GM21619 (cell line): ENCODE data around the gene CLIP4.
"Not testable (repeated sequence)": the region's sequence is repeated elsewhere in the genome, so short reads cannot be mapped to it uniquely, and the experiment has no call there.

Source experiments
- ATAC-seq: cut with Tn5 transposase; IDR thresholded peaks from one replicate; pipeline ENCODE4 v1.9.1; 2021; ENCODE audit not compliant: unreplicated experiment

Gene CLIP4, protein sequence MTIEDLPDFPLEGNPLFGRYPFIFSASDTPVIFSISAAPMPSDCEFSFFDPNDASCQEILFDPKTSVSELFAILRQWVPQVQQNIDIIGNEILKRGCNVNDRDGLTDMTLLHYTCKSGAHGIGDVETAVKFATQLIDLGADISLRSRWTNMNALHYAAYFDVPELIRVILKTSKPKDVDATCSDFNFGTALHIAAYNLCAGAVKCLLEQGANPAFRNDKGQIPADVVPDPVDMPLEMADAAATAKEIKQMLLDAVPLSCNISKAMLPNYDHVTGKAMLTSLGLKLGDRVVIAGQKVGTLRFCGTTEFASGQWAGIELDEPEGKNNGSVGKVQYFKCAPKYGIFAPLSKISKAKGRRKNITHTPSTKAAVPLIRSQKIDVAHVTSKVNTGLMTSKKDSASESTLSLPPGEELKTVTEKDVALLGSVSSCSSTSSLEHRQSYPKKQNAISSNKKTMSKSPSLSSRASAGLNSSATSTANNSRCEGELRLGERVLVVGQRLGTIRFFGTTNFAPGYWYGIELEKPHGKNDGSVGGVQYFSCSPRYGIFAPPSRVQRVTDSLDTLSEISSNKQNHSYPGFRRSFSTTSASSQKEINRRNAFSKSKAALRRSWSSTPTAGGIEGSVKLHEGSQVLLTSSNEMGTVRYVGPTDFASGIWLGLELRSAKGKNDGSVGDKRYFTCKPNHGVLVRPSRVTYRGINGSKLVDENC

DNA sequence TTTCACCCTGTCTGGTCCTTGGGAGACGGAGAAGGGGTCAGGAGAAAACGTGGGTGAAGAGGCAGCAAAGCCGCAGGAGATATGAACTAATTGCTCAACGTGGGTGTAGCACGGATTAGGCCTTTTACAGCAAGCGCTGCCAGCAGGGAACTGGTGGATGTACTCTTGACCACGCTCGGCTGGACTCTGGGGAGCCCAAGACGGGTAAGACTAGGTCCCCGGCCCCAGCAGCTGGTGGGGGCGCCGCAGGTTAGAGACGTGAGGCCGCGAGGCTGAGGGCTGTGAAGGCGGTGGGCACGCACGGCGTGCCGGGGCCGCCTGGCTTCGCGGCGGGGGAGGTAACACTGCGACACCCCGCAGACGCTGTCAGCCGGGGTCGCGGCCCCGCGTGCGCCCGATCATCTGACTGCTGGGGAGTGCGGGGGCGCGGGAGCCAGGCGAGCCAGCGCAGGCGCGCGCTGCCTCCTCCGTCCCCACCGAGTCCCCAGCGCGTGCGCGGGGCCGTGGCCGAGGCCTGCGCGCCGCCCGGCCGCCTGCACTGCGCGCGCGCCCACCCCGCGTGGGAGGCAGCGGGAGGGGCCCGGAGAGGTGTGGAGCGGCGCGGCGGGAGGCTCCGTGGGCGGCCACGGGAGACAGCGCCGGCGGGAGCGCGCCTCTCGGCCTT is at the start of gene CLIP4:
TSS of gene CLIP4 (plus strand) at position 470 of the 664 bp plus-strand sequence. CDS start 5,974 bp downstream, outside the sequence.
- ATAC-seq: peak; percentile 28

DNA sequence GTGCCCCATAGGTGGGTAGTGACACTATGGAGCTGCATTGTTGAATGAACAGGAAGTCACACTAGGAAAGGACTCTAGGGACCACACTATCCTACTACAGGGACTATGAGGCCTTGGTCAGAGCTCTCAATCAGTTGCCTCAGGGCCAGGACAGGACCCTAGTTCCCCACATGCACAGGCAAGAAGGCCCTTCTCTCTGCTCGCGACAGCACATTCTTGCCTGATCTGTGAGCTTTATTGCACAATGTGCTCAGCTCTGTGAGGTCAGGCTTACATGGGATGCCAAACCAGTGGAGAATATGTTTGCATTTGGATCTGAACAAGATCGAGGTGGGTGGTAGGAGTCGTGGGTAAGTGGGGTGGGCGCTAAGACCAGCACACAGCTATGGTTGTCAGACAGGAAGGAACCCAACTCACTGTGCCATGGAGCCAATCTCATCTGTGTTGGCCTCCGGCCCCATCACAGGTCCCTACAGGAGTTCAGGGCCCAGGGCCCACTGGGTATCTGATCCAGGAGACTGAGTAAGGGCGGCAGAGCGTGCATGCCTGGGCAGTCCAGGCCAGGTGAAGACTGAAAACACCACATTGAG is 48.8 kb upstream of the CLIP4 start:
- no peak for ATAC-seq

DNA sequence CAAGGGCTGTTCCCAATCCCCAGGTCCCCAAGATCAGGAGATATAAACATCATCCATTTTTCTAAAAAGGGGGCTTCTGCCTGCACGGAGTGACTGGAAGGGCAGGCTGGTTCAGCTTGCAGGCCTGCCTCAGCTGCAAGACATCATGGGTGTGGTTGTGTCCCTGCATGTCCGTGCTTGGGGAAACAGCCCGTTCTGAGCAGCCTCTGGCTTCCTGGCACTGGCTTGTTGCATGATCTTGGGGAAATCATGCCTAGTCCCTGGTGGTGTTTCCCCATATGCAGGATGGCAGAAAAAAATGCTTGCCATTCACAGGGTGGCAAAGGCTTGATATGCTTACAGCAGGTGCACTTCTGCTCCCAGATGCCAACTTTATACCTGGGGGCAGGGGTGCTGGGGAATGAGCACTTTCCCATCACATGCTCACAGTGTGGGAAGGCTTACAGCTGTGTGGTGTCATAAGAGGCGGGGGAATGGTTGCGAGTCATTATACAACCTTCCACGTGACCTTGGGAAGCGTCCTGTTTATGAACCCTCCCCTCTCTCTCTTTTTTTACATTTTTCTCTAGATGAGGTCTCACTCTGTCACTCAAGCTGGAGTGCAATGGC is 48.1 kb upstream of the CLIP4 start:
- no peak for ATAC-seq

DNA sequence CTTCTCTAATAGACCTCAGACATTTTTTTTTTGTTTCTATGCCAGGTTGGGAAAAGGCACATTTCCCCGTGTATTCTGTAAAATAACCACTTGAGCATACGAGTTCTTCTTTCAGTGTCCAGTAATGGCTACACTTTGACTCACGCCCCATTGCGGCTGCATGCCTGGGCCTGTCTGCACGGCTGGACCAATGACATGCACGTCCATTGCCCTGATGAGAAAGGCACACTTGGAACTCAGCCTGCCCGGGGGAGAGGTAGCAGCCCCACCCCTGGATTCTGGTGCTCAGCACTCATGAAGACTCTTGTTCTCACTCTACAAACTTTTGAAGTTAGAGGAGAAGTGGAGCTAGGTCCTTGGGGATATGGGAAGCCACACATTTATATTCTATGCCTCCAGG is 46.7 kb upstream of the CLIP4 start:
- no peak for ATAC-seq

DNA sequence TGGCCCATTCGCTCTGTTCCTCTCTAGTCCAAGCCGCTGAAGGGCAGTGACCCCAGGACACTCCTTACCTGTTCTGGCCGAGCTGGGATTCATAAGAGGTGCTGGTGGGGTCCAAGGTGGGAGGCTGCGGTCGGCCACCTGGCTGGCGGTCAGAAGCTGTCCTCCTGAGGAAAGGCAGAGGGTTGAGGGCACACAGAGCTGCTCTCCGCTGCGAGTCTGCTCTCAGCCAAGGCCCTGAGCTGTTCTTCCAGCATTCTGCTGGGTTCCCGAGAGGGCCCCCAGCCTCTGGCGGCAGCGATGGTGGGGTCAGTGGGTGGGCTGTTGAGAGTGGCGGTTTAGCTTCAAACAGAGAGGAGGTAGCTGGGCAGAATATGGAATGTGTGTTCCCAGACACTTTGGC is 44.7 kb upstream of the CLIP4 start:
- ATAC-seq: no peak

DNA sequence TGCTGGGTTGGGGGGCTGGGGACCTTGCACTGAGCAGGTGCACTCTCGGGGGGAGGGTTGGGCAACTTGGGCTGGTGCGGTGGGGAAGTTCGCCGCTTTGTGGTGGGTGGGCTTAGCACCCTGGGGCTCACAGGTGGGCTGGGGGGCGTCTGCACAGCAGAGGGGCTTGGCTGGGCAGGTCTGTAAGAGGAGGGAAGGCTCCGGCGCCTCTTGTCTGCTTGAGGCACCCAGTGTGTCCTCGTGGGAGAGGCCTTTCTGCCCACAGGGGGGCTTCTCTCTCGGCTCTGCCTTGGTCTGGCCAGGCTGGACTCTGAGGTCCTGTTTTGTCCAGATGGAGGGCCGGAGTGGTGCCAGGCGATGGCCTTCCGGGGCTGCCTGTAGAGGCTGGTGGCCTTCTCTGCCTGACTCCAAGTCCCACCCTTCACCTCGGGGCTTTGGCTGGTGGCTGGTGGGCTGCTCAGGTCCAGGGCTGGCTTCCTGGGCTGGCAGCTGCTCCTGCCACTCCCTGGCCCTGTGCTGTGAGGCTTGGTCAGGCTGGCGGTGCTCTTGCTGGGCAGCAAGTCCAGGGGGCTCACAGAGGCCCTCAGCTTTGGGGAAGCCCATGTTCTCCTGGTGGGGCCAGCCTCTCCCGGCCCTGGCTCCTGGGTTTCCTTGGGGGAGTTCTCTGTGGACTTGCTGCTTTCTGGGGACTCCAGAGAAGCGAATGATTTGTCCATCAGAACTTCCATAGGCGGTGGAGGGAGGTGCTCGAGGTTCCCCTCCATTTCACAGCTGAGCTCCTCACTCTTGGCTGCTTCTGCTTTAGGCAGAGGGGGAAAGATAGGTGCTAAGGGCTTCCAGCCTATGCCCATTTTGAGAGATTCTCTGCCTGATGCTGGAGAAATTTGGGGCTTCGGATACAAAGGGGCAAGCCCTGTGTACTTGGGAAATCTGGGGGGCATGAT is 43.9 kb upstream of the CLIP4 start:
- ATAC-seq: no peak

DNA sequence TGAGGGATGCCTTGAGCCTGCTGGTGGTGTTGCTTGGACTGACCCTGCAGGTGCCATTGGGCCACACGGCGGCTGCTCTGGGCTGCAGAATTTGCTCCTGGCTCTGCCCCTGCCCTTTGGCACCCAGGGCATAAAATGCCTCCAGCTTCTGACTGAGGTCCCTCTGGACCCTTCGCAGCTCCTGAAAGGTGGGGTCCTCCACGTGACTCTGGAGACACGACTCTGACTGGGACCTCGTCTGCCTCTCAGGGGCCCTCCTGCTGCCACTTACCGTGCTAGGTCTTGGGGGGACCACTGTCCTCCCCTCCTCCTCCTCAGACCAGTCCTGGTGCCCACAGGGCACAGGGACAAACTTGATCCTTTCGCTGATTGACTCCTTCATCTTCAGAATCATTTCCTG is 43.0 kb upstream of the CLIP4 start:
- ATAC-seq: no peak

DNA sequence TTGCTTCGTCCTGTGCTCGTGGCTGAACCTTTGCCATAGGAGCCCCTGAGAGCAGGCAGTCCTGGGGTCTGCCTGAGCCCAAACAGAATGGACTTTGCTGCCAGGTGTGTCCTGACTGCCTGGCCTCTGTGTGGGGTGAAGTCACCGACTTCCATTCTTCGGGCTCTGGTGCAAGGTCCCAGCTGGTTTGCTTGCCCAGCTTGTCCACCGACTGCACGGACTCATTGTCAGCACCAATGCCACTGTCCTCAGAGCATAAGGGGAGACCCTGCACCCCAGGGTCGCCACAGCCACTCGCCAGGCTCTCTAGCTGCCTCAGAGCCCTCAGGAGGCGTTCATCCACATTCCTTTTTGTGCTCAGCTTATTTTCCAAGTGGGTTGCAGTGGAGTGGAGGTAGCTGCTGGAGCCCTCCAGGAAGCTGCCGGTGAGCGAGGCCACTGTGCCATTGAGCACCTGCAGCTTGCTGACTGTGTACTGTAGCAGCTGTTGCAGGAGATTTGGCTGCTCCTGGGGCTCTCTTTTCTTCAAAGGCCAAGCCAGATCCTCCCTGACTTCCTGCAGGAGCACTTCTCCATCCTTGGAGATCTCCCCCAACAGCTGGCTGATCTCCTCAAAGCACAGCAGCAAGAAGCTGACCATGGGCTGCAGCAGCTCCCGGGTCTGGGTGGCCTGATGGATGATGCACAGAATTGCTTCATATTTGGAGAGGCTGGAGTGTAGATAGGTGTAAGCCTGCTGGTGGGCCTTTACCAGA is 42.1 kb upstream of the CLIP4 start:
- no peak for ATAC-seq

DNA sequence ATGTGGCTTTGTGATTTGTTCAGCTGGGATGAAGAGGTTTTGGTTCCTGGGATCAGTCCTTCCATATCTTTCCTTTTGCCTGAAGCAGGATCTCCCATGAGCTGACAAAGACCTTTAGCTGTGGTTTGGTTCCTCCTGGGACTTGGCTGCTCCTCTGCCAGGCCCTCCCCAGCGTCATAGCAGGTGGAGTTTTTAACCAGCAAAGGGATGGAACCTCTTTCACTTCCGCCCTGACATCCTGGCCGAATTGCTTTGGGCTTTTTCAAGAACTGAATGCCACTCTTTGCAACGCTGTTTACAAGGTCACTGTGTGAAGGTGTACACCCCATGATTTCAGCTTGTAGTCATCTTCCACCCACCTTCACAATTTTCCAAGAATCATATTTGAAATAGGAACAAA is 41.3 kb upstream of the CLIP4 start:
- ATAC-seq: no peak

DNA sequence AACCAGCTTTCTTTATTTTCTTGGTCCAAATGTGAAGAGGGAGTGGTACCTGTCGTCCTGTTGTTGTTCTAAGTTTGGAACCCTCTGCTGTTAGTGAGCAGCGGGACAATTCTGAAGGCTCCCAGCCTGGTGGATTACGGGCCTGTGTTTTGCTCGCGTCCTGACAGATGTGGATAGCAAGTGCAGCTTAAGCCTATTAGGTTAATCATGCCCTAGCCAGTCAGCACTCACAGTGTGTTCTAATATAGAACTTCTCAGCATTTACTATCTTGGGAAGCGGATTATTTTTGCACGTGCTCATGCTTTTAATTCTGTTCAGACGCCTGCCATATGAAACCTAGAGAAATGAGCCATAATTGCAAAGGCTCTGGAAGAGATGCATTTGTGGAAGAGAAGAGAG is 40.8 kb upstream of the CLIP4 start, which contains the start of gene PCARE:
TSS of gene PCARE (minus strand) at position 113 of the 400 bp plus-strand sequence. CDS start 262 bp downstream, outside the sequence.
- ATAC-seq: no peak

DNA sequence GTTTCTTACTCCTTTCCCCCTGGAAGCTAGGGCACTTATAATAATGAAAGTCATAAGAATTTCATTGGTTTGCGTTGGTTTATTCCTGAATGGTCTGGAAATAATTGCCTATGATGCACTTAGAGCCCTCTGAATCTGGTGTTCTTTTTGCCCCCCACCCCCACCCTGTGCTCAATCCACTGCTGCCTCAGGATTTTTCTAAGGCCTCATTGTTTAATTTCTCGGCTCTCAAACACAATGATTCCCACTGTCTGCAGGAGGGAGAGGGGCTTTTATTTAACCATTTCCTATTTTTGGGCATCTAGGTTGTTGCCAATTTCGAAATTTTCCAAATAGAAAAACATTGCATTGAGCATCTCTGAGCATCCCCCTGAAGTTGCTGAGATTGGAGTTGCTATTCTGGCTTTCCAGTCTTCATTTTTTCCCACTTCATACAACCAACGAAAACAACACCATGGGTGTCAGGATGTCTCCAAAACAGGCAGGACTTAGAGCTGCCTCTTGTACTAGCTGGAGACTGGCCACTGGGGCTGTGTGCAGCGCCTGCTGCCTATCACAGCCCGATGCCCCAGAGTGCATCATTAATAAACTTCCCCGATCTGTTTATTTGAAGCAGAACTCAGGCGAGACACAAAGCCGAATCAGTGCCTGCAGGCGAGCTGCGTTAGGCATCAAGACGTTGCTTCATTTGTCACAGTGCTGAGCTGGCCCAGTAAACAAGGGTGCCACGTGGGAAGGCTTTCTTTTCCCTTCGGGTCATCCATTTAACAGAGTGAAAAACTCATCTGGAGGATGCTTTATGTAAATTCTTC is 39.1 kb upstream of the CLIP4 start:
- ATAC-seq: no peak

DNA sequence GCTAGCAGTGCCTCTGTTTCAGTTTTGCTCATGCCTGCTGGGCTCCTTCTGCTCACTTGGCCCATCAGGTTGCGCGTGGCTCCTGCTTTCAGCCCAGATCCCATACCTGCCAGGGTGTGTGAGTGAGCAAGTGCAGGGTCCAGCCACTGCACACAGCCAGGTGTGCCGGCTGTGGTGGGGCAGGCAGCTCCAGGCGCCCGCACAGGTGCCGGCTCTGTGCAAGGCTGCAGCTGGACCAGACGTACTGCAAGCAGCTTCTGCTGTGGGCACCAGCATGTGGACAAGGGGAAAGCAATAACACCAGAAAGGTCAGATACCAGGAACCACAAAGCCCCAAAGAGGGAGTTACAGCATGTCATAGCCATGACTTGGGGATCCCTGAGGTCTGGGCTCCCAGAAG is 35.3 kb upstream of the CLIP4 start:
- no peak for ATAC-seq

DNA sequence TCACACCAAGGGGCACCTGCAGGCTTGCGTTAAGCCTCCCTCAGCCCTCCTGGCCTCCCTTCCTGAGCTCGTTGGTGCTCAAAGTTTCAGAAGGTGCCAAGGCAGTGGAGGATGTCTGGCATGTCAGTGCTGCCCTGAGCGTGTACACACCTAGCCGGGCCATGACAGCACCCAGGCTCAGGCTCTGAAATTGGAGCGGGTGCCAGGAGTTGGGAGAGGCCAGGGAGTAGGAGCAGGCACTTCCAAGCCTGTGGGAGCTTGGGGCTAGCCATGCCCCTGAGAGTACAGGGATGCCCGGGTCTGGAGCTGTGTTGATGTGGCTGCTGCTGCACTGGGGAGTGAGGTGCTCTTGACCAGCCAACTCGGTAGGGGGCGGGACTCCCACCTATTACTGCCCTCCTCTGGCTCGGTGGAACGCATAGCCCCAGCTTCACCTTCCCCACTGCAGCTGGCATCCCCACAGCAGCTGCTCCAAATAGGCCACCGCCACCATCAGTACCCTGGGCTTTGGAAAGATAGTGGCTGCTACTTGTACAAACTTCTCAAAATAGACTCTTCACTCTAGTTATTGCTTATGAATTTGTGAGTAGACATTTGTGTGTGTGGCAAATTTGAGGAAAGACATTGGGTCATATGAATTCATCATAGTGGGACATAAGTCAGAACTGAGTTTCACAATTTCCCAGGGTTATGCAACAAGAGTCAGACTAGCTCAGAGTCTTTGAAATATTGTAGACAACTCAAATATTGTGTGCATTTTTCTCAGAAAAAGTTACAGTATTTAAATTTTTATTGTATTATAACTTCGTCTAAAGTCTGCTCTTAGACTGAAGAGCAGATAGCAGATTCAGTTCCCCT is 34.1 kb upstream of the CLIP4 start:
- no peak for ATAC-seq

DNA sequence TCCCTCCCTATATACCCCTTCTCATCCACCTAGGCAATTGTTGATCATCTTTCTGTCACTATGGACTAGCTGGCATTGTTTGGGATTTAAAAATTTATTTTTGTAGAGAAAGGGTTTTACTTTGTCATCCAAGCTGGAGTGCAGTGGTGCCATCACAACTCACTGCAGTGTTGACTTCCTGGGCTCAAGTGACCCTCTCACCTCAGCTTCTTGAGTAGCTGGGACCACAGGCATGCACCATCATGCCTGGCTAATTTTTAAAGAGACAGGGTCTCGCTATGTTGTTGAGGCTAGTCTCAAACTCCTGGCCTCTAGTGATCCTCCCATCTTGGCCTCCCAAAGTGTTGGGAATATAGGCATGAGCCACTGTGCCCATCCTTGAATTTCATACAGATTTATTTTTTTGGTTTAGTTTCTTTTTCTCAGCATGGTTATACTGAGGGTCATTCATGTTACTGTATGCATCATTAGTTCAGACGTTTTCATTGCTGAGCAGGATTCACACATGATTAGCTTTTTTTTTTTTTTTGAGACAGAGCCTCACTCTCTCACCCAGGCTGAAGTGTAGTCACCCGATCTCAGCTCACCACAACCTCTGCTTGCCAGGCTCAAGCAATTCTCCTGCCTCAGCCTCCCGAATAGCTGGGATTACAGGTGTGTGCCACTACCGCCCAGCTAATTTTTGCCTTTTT is 32.3 kb upstream of the CLIP4 start:
- ATAC-seq: peak; percentile 78

DNA sequence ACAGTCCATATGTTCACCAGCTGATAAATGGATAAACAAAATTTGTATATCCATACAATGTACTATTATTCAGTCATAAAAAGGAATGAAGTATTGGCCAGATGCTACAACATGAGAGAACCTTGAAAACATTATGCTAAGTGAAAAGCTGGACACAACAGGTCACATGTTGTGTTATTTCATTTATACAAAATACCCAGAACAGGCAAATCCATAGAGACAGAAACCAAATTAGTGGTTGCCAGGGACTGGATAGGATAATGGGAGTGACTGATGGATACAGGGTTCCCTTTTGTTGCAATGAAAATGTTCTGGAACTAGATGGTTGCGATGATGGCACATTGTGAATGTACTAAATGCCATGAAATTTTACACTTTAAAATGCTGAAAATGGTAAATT is 30.7 kb upstream of the CLIP4 start:
- ATAC-seq: no peak

DNA sequence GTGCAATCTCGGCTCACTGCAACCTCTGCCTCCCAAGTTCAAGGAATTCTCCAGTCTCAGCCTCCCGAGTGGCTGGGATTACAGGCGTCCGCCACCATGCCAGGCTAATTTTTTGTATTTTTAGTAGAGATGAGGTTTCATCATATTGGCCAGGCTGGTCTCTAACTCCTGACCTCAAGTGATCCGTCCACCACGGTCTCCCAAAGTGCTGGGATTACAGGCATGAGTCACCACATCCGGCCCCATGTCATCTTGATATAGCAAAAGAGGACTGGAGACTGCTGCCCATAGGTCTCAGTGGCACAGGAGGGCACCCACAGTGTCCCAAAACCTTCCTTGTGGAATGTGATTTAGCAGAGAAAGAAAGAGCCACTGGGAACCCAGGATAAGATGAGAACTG is 24.9 kb upstream of the CLIP4 start:
- not testable (repeated sequence) for ATAC-seq

DNA sequence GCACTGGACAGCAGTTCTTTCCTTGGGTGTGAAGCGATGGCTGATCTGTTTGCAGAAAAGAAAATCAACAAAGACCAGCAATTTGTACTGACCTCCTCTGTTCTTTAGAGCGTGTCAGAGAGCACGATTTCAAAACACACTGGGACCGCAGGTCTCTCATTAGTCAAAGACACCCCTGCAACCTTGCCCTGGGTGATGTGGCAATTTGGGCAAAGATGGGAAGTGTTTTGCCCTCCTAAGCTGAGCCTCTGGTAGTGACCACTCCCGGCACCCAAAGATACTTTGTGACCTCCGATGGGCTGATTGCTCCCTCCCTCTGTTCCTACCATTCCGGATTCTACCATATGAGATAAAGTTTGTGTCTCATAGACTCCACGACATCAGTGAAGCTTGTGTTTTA is 18.2 kb upstream of the CLIP4 start:
- ATAC-seq: no peak
